K562 (cell line): ENCODE measurements around the gene FOCAD. TPM values are rescaled to one million over a fixed set of nuclear protein-coding genes. Genes with fewer than 3 reads are reported as not detected.

ENCODE experiments used
- LEF1 ChIP-seq: fragments of 450-650 bp; IDR thresholded peaks from 2 replicates; pipeline ENCODE4 v1.6.1; 2016; ENCODE audit warnings: mild to moderate bottlenecking
- MTA1 ChIP-seq: fragments of 450-650 bp; IDR thresholded peaks from 2 replicates; pipeline ENCODE4 v1.6.1; 2017; ENCODE audit warnings: borderline replicate concordance
- POLR2H ChIP-seq: IDR thresholded peaks from 2 replicates; pipeline ENCODE4 v1.6.1; 2016; ENCODE audit warnings: missing genetic modification characterization, low read depth, mild to moderate bottlenecking, control low read depth, missing compliant biosample characterization, moderate library complexity
- PTRF ChIP-seq: fragments of 450-650 bp; IDR thresholded peaks from 2 replicates; pipeline ENCODE4 v1.6.1; 2016; ENCODE audit warnings: mild to moderate bottlenecking, missing genetic modification characterization, missing compliant biosample characterization
- PYGO2 ChIP-seq: fragments of 450-650 bp; IDR thresholded peaks from 2 replicates; pipeline ENCODE4 v1.6.1; 2016; ENCODE audit warnings: mild to moderate bottlenecking, missing genetic modification characterization, moderate library complexity, missing compliant biosample characterization
- REST ChIP-seq, 2 experiments: fragments of 450-650 bp; formaldehyde crosslinking in 1 of 2; IDR thresholded peaks; 2 replicates each; pipeline versions ENCODE4 v1.4.0 to v1.6.1; 2014 to 2020; ENCODE audit warnings: mild to moderate bottlenecking in 2 of 2, borderline replicate concordance in 1 of 2, low read depth in 1 of 2
- RUNX1 ChIP-seq: sonication (generic); IDR thresholded peaks from 2 replicates; pipeline ENCODE4 v1.6.1; 2016; ENCODE audit warnings: antibody characterized with exemption, low read depth
- SREBF2 ChIP-seq: sonication (generic); formaldehyde crosslinking; IDR thresholded peaks from 2 replicates; pipeline ENCODE4 v1.4.0; 2020; ENCODE audit warnings: mild to moderate bottlenecking, missing genetic modification reagents
- ZNF224 ChIP-seq: sonication (generic); formaldehyde crosslinking; IDR thresholded peaks from 2 replicates; pipeline ENCODE4 v1.8.0; 2022; ENCODE audit warnings: mild to moderate bottlenecking, missing genetic modification reagents
- ZNF695 ChIP-seq: fragments of 450-650 bp; formaldehyde crosslinking; IDR thresholded peaks from 2 replicates; pipeline ENCODE4 v1.4.0; 2020; ENCODE audit warnings: mild to moderate bottlenecking, moderate library complexity
- ZNF696 ChIP-seq: fragments of 250-450 bp; sonication (Bioruptor Pico); conservative IDR thresholded peaks from 2 replicates; pipeline ENCODE4 v1.4.0; 2020; ENCODE audit warnings: mild to moderate bottlenecking, moderate library complexity
- polyA plus RNA-seq, 8 experiments: library from polyadenylated mRNA; depleted of rRNA in 4 of 8; stranded (reverse) in 5 of 8; unstranded in 3 of 8; fragments of >200 nt; fragmentation: Nextera tagmentation in 2 of 8; fragmentation: Illumina TruSeq in 1 of 8; extraction: Ambion mirVana in 2 of 8; extraction: Trizol in 1 of 8; gene quantifications; 2 replicates each; pipeline versions ENCODE4 v1.2.1 to v1.2.3, GENCODE V29; 2011 to 2014; ENCODE audit warnings: inconsistent platforms in 1 of 8, missing spikeins in 1 of 8
- total RNA-seq, 7 experiments: library from RNA; depleted of rRNA in 6 of 7; stranded (reverse); fragments of >200 nt in 6 of 7; fragmentation: Illumina TruSeq in 2 of 7; extraction: Trizol in 2 of 7; gene quantifications; 2 replicates each; pipeline versions ENCODE4 v1.2.1 to v1.2.3, GENCODE V29; 2011 to 2021; ENCODE audit warnings: low replicate concordance in 1 of 7

The FOCAD gene
- total and polyA plus RNA-seq, 9 of the 15 experiments (the other 6 are each of a cell fraction or from before 2014, with no cell fraction given), result 0.13 to 2.4 (median 1.6) TPM

- no peak for TF ChIP-seq REST (IDR thresholded peaks at IDR 0.05; ENCODE audit: borderline replicate concordance)
- TF ChIP-seq REST (CRISPR knock-in tag; IDR thresholded peaks at IDR 0.05; ENCODE audit: low read depth), result no peak
- no peak for TF ChIP-seq ZNF695
- no peak for TF ChIP-seq LEF1
- no peak for TF ChIP-seq POLR2H (tag)
- no peak for TF ChIP-seq SREBF2 (CRISPR knock-in tag)
- TF ChIP-seq ZNF224 (CRISPR knock-in tag), result no peak
- TF ChIP-seq ZNF696 (CRISPR knock-in tag), result no peak
- TF ChIP-seq RUNX1, result no peak
- no peak for TF ChIP-seq MTA1
- no peak for TF ChIP-seq PTRF (tag)
- TF ChIP-seq PYGO2 (tag), result no peak
Observed at GRCh38 chr9:20832775-20833174, 148.7 kb downstream of the FOCAD start (continued).
